GM12891 (cell line): Measurements from ENCODE around the gene INPP5F.
"Not testable (repeated sequence)": the region's sequence is repeated elsewhere in the genome, so short reads cannot be mapped to it uniquely, and the experiment has no call there.

ENCODE experiments used
- DNase-seq: peaks from one replicate; pipeline ENCODE4 v3.0.0; 2011; ENCODE audit warnings: low spot score; ENCODE audit not compliant: insufficient read length
- FAIRE-seq: peaks from 2 replicates; lab custom pipeline; 2011; peaks lifted over from hg19 to GRCh38; lab: Jason Lieb, UNC
- PAX5 ChIP-seq: IDR thresholded peaks from 2 replicates; pipeline ENCODE4 v1.6.1; 2011; ENCODE audit warnings: low read length, moderate library complexity, mild to moderate bottlenecking; ENCODE audit not compliant: insufficient read depth, severe bottlenecking
- POLR2A ChIP-seq: IDR thresholded peaks from 2 replicates; pipeline ENCODE4 v1.6.1; 2011; ENCODE audit warnings: low read depth, low read length, control low read depth
- POLR2AphosphoS5 ChIP-seq: IDR thresholded peaks from 2 replicates; pipeline ENCODE4 v1.6.1; 2011; ENCODE audit warnings: low read depth, low read length, control low read depth
- POU2F2 ChIP-seq: IDR thresholded peaks from 2 replicates; pipeline ENCODE4 v1.6.1; 2011; ENCODE audit warnings: low read depth, mild to moderate bottlenecking, control low read depth, low read length, moderate library complexity
- SPI1 ChIP-seq: IDR thresholded peaks from 2 replicates; pipeline ENCODE4 v1.6.1; 2011; ENCODE audit warnings: low read depth, low read length, control low read depth
- TAF1 ChIP-seq: IDR thresholded peaks from 2 replicates; pipeline ENCODE4 v1.6.1; 2011; ENCODE audit warnings: low read depth, low read length, control low read depth

INPP5F gene

DNA sequence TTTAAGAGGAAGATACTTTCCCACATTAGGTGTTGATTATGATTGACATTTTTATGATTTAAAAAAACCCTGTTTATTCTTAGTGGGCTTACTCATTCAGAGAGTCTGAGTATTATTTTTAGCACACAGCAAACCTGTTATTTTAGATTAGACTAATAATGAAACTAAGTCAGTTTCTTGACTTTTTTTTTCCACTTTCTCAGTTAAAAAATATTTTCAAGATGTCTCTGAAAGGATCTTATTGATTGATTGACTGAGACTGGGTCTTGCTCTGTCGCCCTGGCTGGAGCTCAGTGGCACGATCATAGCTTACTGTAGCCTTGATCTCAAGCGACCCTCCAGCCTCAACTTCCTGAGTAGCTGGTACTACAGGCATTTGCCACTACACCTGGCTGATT is 20.4 kb upstream of the INPP5F start:
- TF ChIP-seq TAF1 (0 out of 2 replicates have a peak, but pooled peaks have one; percentile 3), POLR2A (no peak), SPI1 (no peak), POLR2AphosphoS5 (no peak), PAX5 (no peak), POU2F2 (no peak)
- no peak for DNase-seq
- no peak for FAIRE-seq

DNA sequence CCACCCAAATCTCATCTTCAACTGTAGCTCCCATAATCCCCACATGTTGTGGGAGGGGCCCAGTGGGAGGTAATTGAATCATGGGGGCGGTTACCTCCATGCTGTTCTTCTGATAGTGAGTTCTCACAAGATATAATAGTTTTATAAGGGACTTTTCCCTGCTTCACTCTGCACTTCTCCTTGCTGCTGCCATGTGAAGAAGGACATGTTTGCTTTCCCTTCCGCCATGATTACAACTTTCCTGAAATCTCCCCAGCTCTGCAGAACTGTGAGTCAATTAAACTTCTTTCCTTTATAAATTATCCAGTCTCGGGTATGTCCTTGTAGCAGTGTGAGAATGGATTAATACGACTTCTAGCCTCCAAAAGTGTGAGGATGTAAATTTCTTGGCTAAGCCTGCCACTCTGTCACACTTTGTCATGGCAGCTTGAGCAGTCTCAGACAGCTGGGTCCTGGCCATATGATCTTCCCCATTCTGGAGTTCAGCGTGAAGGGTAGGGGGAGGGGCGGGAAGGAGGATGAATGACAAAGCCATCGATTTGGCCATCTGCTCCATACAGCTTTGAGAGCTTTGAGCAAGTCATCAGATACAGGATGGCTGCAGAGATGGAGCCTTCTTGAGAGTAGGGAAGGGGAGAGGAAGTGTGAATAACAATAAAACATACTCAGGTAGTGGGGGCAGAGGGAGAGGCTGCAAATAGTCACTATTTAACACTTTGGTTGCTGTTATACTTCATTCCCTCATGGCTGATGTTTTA is 19.1 kb upstream of the INPP5F start:
- TF ChIP-seq TAF1 (no peak), SPI1 (peak; percentile 68)
- no peak for FAIRE-seq
- DNase-seq, result no peak

DNA sequence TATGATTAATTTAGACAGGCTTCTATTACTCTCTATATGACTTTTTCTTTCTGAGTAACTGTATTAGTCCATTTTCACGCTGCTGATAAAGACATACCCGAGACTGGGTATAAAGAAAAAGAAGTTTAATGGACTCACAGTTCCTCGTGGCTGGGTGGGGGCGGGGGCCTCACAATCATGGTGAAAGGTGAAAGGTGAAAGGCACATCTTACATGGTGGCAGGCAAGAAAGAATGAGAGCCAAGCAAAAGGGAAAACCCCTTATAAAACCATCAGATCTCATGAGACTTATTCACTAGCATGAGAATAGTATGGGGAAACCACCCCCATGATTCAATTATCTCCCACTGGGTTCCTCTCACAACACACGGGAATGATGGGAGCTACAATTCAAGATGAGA is 18.5 kb upstream of the INPP5F start:
- DNase-seq, FAIRE-seq: not testable (repeated sequence)

DNA sequence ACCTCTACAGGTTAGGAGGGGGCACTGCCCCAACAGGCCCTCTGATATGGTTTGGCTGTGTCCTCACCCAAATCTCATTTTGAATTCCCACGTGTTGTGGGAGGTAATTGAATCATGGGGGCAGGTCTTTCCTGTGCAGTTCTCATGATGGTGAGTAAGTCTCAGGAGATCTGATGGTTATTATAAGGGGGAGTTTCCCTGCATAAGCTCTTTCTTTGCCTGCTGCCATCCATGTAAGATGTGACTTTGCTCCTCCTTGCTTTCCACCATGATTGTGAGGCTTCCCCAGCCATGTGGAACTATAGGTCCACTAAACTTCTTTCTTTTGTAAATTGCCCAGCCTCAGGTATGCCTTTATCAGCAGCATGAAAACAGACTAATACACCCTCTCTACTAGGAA is 14.9 kb upstream of the INPP5F start:
- not testable (repeated sequence) for DNase-seq, FAIRE-seq

DNA sequence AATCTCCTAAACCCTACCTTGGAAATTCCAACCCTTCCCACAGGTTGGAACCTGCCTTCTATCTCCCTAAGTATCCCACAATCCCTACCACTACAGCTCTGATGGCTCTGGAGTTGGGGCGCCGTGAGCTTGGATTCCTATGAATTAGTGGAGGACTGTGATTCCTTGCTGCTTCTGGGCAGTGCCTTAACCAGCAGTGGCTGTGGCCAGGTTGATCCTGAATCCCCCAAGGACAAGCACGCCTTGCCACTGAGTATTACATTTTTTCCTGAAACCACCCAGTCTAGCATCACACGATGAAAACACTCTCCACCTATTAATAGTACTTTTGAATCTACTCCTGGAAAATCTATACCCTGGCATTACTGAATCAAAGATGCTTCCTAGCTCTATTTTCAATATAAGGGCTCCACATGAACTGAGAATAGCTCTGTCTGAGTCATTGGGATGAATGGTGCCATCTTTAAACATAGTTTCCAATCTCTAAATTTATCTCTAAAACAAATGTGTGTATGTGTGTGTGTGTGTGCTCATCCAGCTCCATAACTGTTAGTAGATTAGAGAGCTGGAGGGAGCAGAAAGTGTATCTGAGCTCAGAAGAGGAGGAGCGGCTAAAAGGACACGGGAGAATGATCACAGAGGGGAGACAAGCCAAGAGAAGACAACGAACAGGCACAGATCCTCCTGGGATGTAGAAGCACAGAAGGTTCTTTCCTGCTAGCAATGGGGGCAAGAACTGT is 11.9 kb upstream of the INPP5F start:
- DNase-seq (no peak), FAIRE-seq (no peak)
- TF ChIP-seq TAF1 (no peak), POLR2A (no peak), PAX5 (no peak), POLR2AphosphoS5 (no peak), SPI1 (no peak), POU2F2 (no peak)

DNA sequence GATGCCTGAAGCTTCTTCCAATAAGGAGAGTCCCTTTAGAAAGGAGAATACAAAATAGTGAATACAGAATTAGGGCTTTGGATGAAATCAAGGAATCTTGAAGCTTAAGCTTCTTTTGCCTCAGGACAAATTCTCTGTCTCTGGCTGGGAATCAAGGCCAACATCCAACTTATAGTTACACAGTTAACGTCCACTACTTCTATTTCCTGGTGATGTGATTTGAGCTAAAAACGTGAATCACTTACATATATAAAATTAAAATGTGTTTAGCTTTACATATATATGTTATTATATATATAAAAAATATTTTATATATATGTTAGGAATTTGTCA is 11.4 kb upstream of the INPP5F start:
- DNase-seq, result no peak
- FAIRE-seq, result no peak
- TF ChIP-seq POLR2AphosphoS5, result no peak
- no peak for TF ChIP-seq POU2F2
- TF ChIP-seq TAF1, result no peak

DNA sequence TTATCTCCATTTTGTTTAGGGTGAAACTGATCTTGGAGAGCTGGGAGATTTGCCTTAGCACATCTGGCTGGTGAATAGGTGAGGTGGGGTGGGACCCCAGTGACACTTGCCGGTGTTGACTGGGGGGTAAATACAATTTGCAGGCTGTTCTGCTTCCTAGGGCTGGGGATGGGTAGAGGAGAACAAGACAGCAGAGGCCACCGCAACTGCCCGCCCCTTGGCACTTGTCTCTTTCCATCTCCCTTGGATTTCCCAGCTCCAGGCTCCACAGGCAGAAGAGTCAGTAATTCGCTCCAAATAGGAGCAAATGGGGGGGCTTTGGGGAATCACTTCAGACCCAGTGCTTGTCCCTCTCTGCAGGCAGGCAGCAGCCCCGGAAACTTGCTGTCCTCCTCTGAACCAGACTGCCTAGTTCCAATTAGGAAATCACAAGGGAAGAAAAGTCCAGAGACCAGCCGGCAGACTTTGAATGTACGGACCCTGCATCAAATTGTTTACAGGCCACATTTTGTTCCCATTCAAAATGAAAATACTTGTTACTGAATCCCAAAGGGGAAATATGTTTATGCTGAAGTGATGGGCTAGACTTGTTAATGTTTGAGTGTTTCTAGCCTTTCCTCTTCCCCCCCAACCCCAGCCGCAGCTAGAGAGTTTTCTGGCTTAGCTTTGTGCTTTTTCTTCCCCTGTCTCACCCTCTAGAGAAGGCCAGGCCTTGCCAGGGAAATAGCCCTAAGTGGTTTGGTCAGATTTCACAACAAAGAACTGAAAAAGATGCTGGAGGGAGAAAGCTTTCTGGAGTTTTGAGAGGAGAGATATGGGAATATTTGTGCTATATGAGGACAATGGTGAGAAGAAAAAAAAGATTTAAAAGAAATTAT is 10.0 kb upstream of the INPP5F start:
- DNase-seq (no peak), FAIRE-seq (no peak)
- no peak for TF ChIP-seq PAX5
- no peak for TF ChIP-seq POLR2AphosphoS5
- TF ChIP-seq TAF1, result no peak
- no peak for TF ChIP-seq SPI1
- no peak for TF ChIP-seq POLR2A
- no peak for TF ChIP-seq POU2F2

DNA sequence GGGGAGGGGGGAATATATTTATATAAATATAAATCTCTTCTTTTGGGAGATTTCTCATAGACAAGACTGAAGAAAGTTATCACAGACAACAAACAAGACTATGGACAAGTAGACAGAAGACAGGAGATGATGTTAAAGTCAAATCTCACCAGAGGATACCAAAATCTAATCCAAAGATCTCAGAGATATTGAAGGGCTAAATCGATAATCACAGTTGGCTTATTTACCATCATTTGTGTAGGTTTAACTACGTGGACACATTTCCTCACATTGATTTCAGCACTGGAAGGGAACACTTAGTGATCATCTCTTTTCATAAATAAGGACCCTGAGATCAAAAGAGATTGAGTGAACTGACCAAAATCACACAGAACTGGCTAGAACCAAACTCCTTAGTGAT is 2.7 kb upstream of the INPP5F start:
- FAIRE-seq (no peak), DNase-seq (no peak)
- TF ChIP-seq POU2F2 (no peak), POLR2A (no peak), TAF1 (no peak), SPI1 (no peak), PAX5 (no peak)

DNA sequence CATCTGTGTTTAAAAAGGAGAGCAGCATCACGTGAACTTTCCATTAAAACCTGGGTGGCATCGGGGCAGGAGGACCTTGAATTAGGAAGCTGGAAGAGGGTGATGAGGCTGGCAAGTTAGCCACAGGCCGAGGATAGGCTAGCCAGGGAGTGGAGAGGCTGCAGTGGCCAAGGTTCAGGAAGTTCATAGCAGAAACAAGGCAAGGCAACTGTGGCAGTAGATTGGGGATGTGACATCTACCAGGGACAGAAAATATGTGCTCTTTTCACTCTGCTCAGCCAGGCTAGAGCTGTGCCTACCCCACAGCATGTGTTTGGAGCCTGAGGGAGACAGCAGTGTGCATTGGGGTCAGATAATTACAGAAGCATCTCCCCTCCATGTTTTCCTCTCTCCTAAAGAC is 2.2 kb upstream of the INPP5F start:
- DNase-seq (no peak), FAIRE-seq (peak; percentile 31)
- TF ChIP-seq POU2F2 (no peak), POLR2A (no peak), POLR2AphosphoS5 (no peak), TAF1 (no peak), SPI1 (no peak), PAX5 (no peak)
